ENCODE results near the gene LRRC75A.

- TF ChIP-seq CTCF (IDR thresholded peaks at IDR 0.05): no peak
- TF ChIP-seq POLR2A (IDR thresholded peaks at IDR 0.05; ENCODE audit: low read length): no peak
- no peak for TF ChIP-seq RCOR1 (IDR thresholded peaks at IDR 0.05; ENCODE audit: low read depth, low read length)
- TF ChIP-seq RAD21 (conservative IDR thresholded peaks at IDR 0.05 in 1 of 2, IDR thresholded peaks at IDR 0.05 in 1 of 2): no peak
- no peak for TF ChIP-seq EP300 (IDR thresholded peaks at IDR 0.05)
- no peak for TF ChIP-seq CBX2 (IDR thresholded peaks at IDR 0.05; ENCODE audit: borderline replicate concordance, low read depth)
- TF ChIP-seq EHMT2 (IDR thresholded peaks at IDR 0.05; ENCODE audit: low read depth): no peak
- no peak for TF ChIP-seq MAX (IDR thresholded peaks at IDR 0.05)
- no peak for TF ChIP-seq PHF8 (IDR thresholded peaks at IDR 0.05; ENCODE audit: borderline replicate concordance, low read depth)
- no peak for TF ChIP-seq POLR2AphosphoS2 (conservative IDR thresholded peaks at IDR 0.05; ENCODE audit: low read length)
- no peak for TF ChIP-seq HDAC2 (IDR thresholded peaks at IDR 0.05)
Observed at GRCh38 chr17:16482253-16482652, 9.7 kb downstream of the LRRC75A start.

Measured in A549 (cell line).